DMS153 treated with DMSO at 0.1 percent for 48 hours (cell line): ENCODE measurements around the gene GREB1L.
"Not testable (repeated sequence)": the region's sequence is repeated elsewhere in the genome, so short reads cannot be mapped to it uniquely, and the experiment has no call there.

Source experiments
- DNase-seq: peaks from one replicate; lab custom pipeline; 2025; ENCODE audit not compliant: unreplicated experiment; lab: John Stamatoyannopoulos, UW

The GREB1L gene

DNA sequence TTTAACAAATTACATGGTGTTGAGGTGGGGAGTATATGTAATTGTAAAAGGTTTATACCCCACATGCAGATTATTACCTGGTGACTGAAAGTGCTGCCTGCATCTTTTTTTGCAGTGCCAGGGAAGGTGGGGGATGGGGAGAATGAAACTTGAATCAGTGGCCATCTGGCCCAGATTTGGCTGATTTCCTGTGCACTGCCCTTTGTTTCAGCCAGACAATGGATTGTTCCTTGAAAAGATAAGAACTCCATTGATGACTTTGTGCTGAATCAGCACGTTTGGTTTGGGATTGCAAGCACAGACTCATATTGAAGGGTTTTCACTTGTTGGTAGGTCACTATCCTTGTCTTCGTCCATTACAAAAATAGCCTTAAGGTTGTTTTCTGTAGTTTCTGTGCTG, 20.9 kb downstream of the GREB1L start:
- no peak for DNase-seq

DNA sequence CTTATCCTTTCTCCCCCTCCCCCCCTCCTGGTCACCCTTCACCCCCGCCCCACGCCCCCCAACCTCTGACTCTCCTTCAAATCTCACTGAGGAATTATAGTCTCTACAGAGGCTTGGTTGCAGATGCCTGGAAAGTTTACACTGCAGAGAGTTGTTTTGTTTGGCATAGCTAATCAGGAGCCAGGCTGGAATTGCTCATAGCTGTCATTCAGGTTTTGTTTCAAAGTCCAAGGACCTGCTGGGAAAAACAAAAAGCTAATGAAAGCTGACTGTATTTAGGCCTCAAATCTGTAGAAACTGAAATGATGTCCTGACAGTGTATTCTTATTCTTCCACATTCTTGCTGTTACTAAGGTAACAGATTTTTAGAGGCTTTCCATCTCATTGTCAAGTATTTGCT, 22.6 kb downstream of the GREB1L start:
- no peak for DNase-seq

DNA sequence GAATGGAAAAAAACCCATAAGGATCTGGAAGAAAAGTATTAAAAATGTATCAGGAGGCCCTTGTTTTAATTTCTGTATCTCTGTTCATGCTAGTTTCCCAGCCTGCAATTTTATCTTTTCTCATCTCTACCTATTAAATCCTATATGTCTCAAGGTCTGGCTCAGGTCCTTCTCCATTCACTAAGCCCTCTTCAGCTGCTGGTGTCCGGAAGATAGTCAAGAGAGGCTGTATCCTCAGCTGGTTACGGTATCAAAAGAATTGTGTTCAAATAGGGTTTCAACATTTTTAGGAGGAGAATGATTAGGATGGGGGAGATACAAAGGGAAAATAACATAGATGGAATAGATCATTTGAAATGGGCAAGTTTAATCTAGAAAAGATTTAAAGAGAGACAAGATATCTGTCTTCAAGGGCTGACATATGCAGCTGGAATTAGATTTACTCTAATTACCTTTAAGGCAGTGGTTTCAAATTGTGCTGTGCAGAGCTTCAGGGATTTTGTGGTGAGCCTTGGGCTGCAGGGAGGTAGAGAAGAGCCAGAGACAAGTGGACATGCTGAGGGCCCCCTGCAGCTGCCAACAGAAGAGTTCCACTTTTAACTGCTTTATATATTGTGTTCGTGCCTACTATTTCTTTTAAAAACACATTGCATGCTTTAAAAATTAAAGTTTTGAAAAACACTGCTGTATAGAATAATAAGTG, 24.1 kb downstream of the GREB1L start:
- no peak for DNase-seq

DNA sequence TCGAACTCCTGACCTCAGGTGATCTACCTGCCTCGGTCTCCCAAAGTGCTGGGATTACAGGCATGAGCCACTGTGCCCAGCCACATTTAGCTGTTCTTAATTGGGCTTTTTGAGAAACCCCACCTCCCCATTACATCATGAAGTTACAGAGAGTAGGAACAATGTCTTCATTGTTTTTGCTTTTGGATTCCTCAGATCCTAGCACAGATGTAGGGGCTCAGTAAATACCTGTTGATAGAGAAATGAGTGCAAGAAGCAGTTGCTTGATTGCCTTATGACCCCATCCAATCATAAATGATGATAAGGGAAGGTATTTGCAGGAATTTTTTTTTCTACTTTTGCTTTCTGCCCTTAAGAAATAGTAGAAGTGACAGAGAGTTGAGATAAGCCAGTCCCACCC, 25.4 kb downstream of the GREB1L start:
- no peak for DNase-seq

DNA sequence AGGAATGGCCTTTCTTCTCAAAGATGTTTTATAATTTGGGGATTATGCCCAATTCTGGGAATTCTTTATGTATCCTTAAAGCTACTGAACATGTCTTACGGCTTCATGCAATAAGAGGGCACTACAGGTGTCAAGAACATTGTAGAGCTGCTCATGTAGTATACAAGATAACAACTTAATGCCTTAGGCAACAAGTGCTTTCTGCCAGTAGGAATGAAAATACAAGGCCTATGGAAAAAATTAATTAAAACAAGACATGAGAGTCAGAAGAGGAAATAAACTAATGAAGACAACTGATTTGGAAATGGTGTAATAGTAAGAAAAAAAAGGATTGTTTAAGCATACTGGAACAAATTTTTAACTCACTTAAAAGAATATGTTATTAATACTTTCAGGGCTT, 27.3 kb downstream of the GREB1L start:
- no peak for DNase-seq

DNA sequence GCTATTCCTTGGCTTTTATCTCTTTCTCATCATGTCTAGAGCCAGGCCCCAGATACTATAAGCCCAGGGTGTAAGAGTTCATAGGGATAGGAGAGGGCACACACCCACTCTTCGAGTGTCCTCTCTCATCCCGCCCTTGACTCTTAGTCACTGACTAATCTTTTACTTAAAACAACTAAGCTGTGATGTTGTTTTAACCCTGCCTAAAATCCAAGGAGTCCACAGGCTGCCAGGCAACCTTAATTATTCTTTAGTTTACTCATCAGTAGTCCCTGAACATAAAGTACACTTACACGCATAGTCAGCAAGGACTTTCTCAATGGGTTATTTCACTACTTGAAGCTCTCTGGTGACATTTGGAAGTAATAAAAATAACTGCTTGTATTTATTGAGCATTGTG, 28.4 kb downstream of the GREB1L start:
- no peak for DNase-seq

DNA sequence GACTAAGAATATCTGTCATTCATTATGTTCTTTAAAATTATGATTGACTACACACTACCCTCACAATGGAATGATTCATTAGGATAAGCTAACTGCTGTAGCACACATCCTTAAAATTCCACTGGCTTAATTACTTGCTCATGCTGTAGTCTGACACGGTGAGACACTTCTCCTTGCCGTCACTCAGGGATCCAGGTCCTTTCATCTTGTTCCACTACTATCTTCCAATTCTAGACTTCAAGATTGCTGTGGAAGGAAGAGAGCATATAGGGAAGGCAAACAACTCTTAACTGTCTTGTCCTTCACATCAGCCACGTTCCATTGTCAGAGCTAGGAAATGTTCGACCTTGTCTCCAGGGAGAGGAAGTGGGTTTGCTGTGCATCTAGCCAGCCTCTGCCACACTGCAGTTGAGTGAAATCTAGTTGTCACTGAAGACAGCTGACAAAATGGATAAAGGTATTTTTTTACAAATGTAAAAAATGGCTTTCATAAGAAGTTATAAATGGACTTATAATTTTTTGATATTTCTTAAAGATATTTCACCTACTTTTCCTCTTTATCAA, 30.1 kb downstream of the GREB1L start:
- no peak for DNase-seq

DNA sequence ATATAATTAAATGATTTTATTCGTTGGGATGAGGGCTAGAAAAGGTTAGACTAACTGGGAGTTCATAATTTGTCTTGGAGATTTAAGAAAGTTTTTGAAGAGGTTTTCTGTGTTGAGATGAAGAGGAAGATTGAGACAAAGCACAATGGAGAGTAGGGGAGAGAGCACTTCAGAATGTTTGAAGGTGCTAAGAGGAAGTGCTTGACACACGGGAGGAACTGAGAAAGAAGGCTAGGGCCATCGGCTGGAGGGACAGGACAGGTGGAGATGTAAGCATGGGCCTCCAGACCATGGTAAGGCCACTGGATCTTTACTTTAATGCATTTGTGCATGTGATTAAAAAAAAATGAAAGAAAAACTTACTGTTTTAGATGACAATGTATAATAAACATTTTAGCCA, 31.5 kb downstream of the GREB1L start:
- DNase-seq: no peak

DNA sequence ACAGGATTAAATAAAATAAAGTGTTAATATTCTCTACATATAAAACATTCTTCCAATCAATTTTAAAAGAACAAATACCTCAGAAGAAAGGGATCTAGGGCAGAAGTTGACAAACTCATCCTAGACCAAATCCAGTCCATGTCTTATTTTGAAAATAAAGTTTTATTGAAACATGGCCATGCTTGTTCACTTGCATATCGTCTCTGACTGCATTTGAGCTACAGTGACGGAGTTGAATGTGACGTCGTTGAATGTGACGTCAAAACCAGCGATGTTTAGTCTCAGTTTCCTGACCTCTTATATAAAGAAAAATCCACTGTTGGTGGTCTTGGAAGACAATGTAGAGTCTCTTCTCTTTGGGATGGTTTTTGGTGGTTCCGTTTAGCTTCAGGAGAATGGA, 33.6 kb downstream of the GREB1L start:
- DNase-seq: no peak

DNA sequence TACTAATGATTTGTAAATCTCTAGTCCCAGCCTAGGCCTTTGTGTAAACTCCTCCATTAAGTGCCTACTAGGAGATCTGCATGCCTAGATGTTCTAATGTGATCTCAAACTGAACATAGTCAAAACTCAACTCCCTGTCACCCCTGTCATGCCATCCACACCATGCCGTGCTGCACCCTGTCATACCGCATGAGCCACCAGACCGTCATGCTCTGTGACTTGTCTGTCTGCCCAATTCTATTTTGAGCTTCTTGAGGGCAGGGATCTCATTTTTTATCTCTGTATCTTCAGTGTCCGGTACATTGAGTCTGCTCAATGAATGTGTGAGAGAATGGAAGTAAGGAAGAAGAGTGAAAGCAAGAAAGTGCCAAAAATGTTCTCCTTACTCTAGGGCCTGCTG, 35.5 kb downstream of the GREB1L start:
- DNase-seq: no peak

DNA sequence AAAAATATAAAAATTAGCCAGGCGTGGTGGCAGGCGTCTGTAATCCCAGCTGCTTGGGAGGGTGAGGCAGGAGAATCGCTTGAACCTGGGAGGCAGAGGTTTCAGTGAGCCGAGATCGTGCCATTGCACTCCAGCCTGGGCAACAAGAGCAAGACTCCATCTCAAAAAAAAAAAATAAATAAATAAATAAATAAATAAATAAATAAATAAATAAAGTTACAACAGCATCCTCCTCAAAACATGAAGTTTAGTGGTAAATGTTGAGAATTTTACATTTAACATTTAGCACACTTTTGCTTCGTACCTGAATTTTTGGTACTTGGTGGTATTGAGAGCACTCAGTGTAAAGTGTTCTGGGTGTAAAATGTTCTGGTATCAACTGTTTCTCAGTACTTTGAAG, 36.2 kb downstream of the GREB1L start:
- DNase-seq: not testable (repeated sequence)

DNA sequence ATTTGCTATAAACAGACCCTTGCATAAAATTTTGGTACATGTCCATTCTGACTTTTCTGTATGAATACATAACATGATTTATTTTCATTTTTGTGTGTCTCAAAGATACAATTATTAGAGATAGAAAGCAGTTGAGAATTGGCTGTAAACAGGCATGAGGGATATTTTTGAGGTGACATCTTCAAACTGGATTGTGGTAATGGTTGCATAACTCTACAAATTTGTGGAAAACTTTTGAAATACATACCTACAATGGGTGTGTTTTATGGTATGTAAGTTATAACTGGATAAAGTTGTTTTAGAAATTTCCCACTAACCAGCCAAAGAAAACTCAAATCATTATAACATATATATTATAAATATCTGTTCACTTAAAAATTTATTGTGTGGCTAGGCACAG, 39.6 kb downstream of the GREB1L start:
- no peak for DNase-seq

DNA sequence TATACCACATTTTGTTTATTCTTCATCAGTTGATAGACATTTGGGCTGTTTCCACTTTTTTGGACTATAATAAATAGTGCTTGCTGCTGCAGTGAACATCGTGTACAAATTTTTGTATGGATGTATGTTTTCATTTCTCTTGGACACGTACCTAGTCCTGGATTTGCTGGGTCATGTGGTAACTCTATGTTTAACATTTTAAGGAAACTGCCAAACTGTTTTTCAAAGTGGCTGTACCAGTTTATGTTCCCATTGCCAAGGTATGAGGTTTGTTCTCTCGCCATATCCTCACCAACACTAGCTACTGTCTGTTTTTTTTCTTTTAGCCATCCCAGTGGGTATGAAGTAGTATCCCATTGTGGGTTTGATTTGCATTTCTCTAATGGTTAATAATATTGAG, 42.5 kb downstream of the GREB1L start:
- DNase-seq: no peak

DNA sequence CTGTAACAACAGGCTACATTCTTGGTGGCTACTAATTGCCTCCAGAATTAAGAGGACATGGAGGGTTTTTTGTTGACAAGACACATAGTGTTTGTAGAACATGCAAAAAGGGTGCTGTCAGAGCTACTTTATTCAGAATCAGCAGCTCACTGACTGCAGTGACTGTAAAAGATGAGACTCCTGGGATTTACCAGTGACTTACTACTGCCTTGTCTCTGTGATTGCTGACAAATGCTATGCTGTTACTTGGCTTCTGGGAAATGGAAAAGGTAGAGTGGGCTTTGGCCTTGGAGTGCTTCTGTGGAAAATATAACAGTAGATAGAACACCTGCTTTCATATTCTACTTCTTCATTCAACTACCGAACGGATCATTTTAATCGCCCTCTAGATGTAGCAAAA, 47.8 kb downstream of the GREB1L start:
- no peak for DNase-seq

DNA sequence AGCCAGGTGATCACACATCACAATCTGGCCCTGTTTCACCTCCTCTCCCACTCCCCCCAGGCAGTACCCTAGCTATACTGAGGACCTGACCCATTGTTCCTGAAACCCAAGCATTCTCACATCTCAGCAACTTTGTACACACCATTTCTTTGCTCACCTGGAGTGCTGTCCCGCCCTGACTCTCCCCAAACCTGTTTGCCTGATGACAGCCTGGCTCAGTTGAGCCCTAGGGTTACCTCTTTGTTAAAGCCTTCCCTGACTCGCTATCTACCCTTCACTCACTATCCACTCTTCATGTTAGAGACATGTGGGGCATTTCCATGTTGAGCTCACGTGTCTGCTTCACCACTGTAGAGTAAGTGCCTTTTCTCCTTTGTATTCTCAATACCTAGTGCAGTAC, 49.1 kb downstream of the GREB1L start:
- no peak for DNase-seq

DNA sequence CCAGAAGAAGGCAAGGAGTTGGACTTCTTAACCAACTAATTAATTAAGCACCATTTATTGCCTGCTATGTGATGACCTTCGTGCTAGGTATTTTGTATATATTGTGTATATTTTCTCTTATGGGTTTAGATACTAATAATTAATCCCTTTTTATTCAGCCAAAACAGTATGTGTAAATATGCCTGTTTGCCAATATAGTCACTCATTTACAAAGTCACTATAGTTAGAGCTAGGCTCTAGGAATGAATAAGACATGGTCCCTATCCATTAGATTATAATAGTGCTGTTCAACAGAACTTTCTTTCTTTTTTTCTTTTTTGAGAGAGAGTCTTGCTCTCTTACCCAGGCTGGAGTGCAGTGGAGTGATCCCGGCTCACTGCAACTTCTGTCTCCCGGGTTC, 51.4 kb downstream of the GREB1L start:
- DNase-seq: no peak

DNA sequence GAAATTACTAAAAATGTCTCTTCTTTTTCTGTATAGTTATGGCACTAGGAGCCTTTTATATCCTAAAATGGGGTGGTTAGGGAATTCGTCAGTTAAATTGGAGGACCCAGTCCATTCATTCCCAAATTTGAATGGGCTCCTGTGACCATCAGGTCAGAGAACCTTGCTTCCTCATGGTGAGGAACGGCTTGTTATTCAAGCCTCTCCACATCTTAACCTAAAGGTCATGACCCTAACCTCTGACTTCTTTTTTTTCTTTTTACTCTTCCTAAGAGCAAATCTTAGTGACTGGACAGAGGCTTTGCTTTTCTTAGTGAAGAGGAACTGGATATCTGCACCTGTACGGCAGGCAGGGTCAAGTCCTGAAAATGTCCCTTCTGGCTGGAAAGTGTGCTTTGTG, 53.1 kb downstream of the GREB1L start:
- no peak for DNase-seq

DNA sequence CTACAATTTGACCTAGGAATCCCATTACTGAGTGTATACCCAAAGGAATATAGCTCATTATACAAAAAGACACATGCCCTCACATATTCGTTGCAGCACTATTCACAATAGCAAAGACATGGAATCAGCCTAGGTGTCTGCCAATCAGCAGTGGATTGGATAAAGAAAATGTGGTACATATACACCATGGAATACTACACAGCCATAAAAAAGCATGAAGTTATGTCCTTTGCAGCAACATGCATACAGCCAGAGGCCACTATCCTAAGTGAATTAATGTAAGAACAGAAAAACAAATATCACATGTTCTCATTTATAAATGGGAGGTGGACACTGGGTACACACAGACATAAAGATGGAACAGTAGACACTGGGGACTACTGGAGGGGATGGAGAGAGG, 54.0 kb downstream of the GREB1L start:
- no peak for DNase-seq

DNA sequence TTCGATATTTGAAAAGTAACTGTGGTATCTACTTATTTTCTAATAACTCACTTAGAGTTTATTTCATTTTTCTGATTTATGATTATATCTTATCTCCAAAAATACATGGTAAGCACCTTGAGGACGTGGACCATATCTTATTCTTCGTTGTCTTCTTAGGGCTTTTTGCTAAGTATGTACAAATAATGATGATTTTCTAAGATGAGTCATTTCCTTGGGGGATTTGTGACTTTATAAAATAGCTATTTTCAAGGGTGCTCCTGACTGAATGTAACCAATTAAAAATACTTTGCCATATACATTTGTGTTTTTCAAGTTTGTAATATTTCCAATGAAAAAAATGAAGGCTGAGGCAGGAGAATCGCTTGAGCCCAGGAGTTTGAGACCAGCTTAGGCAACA, 56.3 kb downstream of the GREB1L start:
- DNase-seq: no peak

DNA sequence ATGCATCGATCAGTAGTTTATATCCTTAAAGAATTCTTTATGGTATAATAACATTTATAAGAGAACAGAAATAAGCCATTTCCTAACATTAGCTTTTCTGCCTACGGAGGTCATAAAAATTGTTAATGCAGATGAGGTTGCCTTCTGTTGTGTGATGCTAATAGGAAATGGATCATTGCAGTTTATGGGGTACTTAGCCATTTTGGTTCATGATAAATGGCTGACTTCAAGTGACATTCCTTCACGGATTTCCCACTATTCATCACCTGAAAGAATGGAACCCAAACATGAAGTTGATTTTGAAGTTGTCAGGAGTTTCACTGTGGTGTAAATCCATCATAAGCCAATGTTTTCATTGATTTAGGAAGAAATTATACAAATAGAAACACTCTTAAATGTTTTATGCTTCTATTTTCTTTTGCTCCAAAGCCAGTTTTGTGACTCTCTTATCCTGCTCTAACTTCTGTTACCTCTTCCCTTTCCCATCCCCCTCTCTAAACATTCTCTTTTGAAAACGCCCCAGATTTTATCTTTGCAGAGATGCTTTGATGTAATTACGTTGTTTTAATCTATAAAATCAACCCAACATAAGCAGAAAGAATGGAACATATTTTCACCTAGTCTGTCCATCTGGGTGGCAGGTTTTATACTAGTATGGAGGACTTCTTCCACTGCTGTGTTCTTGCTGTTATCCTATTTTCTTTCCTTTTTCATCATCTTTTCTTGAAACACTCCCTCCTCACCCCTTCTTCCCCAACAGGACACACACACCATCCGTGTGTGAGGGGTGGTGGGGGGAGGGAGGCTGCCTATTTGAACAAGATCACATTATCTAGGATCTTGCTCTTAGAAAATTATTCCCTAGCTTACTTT, 58.2 kb downstream of the GREB1L start:
- no peak for DNase-seq

DNA sequence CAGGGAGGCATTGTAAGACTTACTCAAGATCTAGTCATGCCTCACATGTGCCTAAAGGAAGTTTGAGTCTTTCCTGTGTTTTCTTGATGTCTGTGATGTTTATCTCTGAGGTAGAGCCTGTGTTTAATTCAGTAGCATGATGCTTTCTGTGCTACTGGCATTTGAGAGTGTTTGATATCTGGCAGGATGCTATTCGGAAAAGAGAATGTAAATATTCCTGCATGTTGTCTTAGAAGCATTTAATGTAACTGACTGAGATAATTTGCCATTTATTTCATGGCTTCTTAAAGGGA, 58.8 kb downstream of the GREB1L start:
- no peak for DNase-seq

DNA sequence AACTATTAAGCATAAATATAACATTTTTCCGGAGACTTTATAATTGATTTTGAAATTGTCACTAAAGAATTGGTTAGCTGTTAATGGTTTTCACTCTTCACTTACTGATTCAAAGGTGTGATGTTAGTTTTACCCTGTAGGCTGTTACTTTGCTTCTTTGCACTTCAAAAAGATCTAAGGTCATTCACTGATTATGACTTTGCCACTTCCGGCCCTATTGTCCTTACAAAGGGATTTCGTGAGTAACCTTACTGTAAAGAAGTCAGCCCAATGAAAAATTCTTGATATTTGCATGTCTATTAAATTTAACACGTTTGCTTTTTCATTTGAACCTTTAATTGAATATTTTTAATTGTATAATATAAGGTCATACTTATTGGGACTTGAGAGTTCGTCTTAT, 61.4 kb downstream of the GREB1L start:
- no peak for DNase-seq

DNA sequence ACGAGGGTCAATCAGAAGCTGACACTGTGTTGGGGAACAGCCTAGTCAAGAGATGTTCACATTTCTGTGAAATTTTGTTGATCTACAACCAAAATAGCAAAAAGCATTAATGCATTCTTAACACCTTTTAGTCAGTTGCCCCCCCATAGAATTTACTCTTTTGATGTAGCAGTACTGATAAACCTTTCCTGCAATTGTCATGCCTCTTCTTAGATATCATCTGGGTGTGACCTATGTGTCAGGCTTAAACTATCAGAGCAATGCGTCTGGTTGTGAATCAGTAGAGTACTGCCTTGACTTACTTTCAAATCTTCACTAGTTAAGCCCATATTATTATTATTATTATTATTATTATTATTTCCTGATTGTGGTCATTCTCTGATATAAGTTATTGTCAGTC, 61.9 kb downstream of the GREB1L start:
- no peak for DNase-seq
